ENCODE measurements around the gene ARV1.

ARV1 gene

GRCh38 chr1:230975636-230976035, 3.3 kb upstream of the ARV1 start:
- ATAC-seq (ENCODE audit: low read depth) (no peak), DNase-seq (ENCODE audit: low spot score) (no peak)
- TF ChIP-seq CTCF (IDR thresholded peaks at IDR 0.05; ENCODE audit: poor library complexity, severe bottlenecking): no peak
- Histone ChIP-seq H3K4me1 (ENCODE audit: insufficient read depth, poor library complexity, severe bottlenecking) (no peaks in the 10 kb centered on the region), H3K9me3 (ENCODE audit: severe bottlenecking) (no peaks in the 10 kb centered on the region), H3K36me3 (ENCODE audit: low read depth) (peaks cover under 1% of the 10 kb centered on the region; the same call in 1 of the 2 replicates), H3K27me3 (ENCODE audit: insufficient read depth, poor library complexity, severe bottlenecking) (no peaks in the 10 kb centered on the region), H3K4me3 (ENCODE audit: severe bottlenecking) (no peak overlapping the region), H3K27ac (ENCODE audit: poor library complexity, severe bottlenecking) (no peak overlapping the region)

GRCh38 chr1:230976360-230976759, 2.5 kb upstream of the ARV1 start:
- Histone ChIP-seq H3K36me3 (ENCODE audit: low read depth) (peaks cover 7% of the 10 kb centered on the region), H3K27me3 (ENCODE audit: insufficient read depth, poor library complexity, severe bottlenecking) (no peaks in the 10 kb centered on the region), H3K9me3 (ENCODE audit: severe bottlenecking) (no peaks in the 10 kb centered on the region), H3K4me1 (ENCODE audit: insufficient read depth, poor library complexity, severe bottlenecking) (no peaks in the 10 kb centered on the region), H3K4me3 (ENCODE audit: severe bottlenecking) (no peak overlapping the region), H3K27ac (ENCODE audit: poor library complexity, severe bottlenecking) (no peak overlapping the region)
- TF ChIP-seq CTCF (IDR thresholded peaks at IDR 0.05; ENCODE audit: poor library complexity, severe bottlenecking): no peak
- ATAC-seq (ENCODE audit: low read depth): no peak
- DNase-seq (ENCODE audit: low spot score): no peak

GRCh38 chr1:230976825-230977747, 1.8 kb upstream of the ARV1 start:
- H3K27me3 ChIP-seq (ENCODE audit: insufficient read depth, poor library complexity, severe bottlenecking): no peaks in the 10 kb centered on the region
- peak overlapping the region; percentile 87 for H3K4me3 ChIP-seq (ENCODE audit: severe bottlenecking)
- no peak overlapping the region for H3K27ac ChIP-seq (ENCODE audit: poor library complexity, severe bottlenecking)
- H3K4me1 ChIP-seq (ENCODE audit: insufficient read depth, poor library complexity, severe bottlenecking): no peaks in the 10 kb centered on the region
- no peaks in the 10 kb centered on the region for H3K9me3 ChIP-seq (ENCODE audit: severe bottlenecking)
- TF ChIP-seq CTCF (IDR thresholded peaks at IDR 0.05; ENCODE audit: poor library complexity, severe bottlenecking): no peak
- DNase-seq (ENCODE audit: low spot score) (no peak), ATAC-seq (ENCODE audit: low read depth) (no peak)
- H3K36me3 ChIP-seq (ENCODE audit: low read depth): peaks cover 15% of the 10 kb centered on the region

GRCh38 chr1:230977761-230978490, 968 bp upstream of the ARV1 start:
- TF ChIP-seq CTCF (IDR thresholded peaks at IDR 0.05; ENCODE audit: poor library complexity, severe bottlenecking): no peak
- H3K27me3 ChIP-seq (ENCODE audit: insufficient read depth, poor library complexity, severe bottlenecking): no peaks in the 10 kb centered on the region
- ATAC-seq (ENCODE audit: low read depth) (no peak), DNase-seq (ENCODE audit: low spot score) (no peak)
- peaks cover 18% of the 10 kb centered on the region for H3K36me3 ChIP-seq (ENCODE audit: low read depth)
- no peaks in the 10 kb centered on the region for H3K9me3 ChIP-seq (ENCODE audit: severe bottlenecking)
- H3K27ac ChIP-seq (ENCODE audit: poor library complexity, severe bottlenecking): peak overlapping the region; percentile 24
- no peaks in the 10 kb centered on the region for H3K4me1 ChIP-seq (ENCODE audit: insufficient read depth, poor library complexity, severe bottlenecking)
- peak overlapping the region; percentile 87 for H3K4me3 ChIP-seq (ENCODE audit: severe bottlenecking)
